Retinal pigment epithelial cell (primary cell): Measurements from ENCODE around the gene CUL1.
"Not testable (repeated sequence)": the region's sequence is repeated elsewhere in the genome, so short reads cannot be mapped to it uniquely, and the experiment has no call there.

Source experiments
- DNase-seq: peaks from one replicate; pipeline ENCODE4 v3.0.0-alpha.2; 2010; ENCODE audit warnings: low read depth
- H3K4me3 ChIP-seq: 2 replicates; pipeline ENCODE4 v1.5.1; 2011; ENCODE audit warnings: mild to moderate bottlenecking, low read length, control low read depth, moderate library complexity
- CTCF ChIP-seq: conservative IDR thresholded peaks from 2 replicates; pipeline ENCODE4 v1.5.1; 2011; ENCODE audit warnings: low read depth, low read length, control low read depth, inconsistent platforms

The CUL1 gene

GRCh38 chr7:148700661-148701064, 2.0 kb downstream of the CUL1 start:
- peak overlapping the region; percentile 79 for H3K4me3 ChIP-seq
- no peak for TF ChIP-seq CTCF
- peak; percentile 43 for DNase-seq

- peak overlapping the region; percentile 79 for H3K4me3 ChIP-seq
- no peak for TF ChIP-seq CTCF
- no peak for DNase-seq
These were observed 2.7 kb downstream of the CUL1 start for GRCh38 chr7:148701414-148701813.

GRCh38 chr7:148702876-148703670, 4.4 kb downstream of the CUL1 start:
- TF ChIP-seq CTCF: no peak
- DNase-seq: no peak
- H3K4me3 ChIP-seq: no peak overlapping the region

GRCh38 chr7:148703671-148703962, 4.9 kb downstream of the CUL1 start:
- not testable (repeated sequence) for DNase-seq, H3K4me3 ChIP-seq

- no peak overlapping the region for H3K4me3 ChIP-seq
- no peak for TF ChIP-seq CTCF
- DNase-seq: no peak
These were observed 5.5 kb downstream of the CUL1 start for GRCh38 chr7:148704189-148704588.

GRCh38 chr7:148704970-148705369, 6.3 kb downstream of the CUL1 start:
- TF ChIP-seq CTCF: no peak
- DNase-seq: no peak
- no peak overlapping the region for H3K4me3 ChIP-seq

- DNase-seq: no peak
- H3K4me3 ChIP-seq: no peak overlapping the region
- TF ChIP-seq CTCF: no peak
These were observed 7.7 kb downstream of the CUL1 start for GRCh38 chr7:148706368-148706767.
